Measurements from ENCODE around the gene MAZ.
"Not testable (repeated sequence)": the region's sequence is repeated elsewhere in the genome, so short reads cannot be mapped to it uniquely, and the experiment has no call there.

The MAZ gene

DNA sequence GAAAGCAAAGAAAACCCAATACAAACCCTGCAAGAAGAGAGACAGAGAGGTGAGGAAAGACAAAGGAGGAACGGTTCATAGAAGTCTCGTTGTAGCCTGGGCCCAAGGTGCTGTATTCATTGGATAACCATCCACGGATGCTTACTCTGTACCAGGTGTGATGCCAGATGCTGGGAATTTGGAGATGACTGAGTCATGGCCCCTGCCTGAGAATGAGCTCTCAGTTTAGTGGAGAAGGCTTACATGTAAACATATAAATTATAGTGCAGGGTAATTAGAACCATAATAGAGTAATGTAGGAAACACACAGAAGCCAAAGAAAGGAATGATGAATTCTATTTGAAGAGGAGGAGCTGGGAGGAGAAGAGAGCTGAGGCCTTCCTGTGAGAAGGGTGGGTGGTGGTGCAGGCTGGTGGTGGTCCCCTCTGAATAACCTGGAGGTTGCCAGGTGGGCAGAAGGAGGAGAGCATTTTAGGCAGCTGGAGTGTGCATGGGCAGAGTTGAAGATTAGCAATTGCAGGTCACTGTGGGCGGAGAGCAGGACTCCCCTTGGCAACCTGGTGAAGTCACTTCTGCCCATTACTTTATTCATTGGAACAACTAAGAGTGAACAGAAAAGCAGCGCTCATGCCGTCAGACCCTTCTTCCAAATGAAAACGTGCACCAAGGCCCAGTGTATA lies 35.9 kb upstream of the MAZ start:
- no peaks in the 10 kb centered on the region for H3K9me3 Mint-ChIP-seq
- H3K4me1 Mint-ChIP-seq: peaks cover 7% of the 10 kb centered on the region
- peaks cover 30% of the 10 kb centered on the region for H3K27me3 Mint-ChIP-seq (ENCODE audit: low read depth, poor library complexity)
- H3K4me3 Mint-ChIP-seq: no peak overlapping the region
- DNase-seq: no peak
- no peak overlapping the region for H3K27ac Mint-ChIP-seq
- TF ChIP-seq, protein P1, sequence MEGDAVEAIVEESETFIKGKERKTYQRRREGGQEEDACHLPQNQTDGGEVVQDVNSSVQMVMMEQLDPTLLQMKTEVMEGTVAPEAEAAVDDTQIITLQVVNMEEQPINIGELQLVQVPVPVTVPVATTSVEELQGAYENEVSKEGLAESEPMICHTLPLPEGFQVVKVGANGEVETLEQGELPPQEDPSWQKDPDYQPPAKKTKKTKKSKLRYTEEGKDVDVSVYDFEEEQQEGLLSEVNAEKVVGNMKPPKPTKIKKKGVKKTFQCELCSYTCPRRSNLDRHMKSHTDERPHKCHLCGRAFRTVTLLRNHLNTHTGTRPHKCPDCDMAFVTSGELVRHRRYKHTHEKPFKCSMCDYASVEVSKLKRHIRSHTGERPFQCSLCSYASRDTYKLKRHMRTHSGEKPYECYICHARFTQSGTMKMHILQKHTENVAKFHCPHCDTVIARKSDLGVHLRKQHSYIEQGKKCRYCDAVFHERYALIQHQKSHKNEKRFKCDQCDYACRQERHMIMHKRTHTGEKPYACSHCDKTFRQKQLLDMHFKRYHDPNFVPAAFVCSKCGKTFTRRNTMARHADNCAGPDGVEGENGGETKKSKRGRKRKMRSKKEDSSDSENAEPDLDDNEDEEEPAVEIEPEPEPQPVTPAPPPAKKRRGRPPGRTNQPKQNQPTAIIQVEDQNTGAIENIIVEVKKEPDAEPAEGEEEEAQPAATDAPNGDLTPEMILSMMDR (IDR thresholded peaks at IDR 0.05): no peak
- H3K36me3 Mint-ChIP-seq (ENCODE audit: low read depth): no peaks in the 10 kb centered on the region

DNA sequence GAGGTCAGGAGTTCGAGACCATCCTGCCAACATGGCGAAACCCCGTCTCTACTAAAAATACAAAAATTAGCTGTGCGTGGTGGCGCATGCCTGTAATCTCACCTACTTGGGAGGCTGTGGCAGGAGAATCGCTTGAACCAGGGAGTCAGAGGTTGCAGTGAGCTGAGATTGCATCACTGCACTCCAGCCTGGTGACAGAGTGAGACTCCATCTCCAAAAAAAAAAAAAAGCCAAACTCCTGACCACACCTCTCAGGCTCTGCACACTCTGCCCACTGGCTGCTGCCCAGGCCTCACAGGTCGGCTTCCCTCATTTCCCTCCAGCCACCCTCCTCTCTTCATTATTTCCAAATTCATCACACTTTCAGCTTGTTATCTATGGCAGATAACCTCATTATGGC lies 34.0 kb upstream of the MAZ start:
- not testable (repeated sequence) for H3K4me3 Mint-ChIP-seq; H3K9me3 Mint-ChIP-seq; H3K4me1 Mint-ChIP-seq; H3K36me3 Mint-ChIP-seq (ENCODE audit: low read depth); H3K27ac Mint-ChIP-seq; DNase-seq
- H3K27me3 Mint-ChIP-seq (ENCODE audit: low read depth, poor library complexity): peaks cover 26% of the 10 kb centered on the region

DNA sequence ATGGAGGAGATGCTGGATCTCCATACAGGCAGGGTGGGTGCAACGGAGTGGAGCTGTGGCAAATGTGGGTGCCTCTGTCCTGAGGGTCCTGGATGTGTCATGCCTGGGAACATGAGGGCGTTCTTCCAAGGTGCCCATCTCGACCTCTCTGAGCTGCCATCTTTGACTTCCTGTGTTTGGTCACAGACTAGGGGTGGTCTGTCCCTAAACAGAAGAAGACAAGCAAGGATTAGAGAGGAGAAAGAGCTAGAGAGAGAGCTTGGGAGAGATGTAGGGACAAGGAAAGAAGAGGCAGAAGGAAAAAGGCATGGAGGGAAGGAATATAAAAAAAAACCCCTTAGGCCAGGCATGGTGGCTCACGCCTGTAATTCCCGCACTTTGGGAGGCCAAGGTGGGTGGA lies 31.6 kb upstream of the MAZ start:
- no peak for DNase-seq
- Mint-ChIP-seq H3K9me3 (no peaks in the 10 kb centered on the region), H3K27me3 (ENCODE audit: low read depth, poor library complexity) (peaks cover 40% of the 10 kb centered on the region), H3K4me3 (no peak overlapping the region), H3K36me3 (ENCODE audit: low read depth) (no peaks in the 10 kb centered on the region), H3K27ac (no peak overlapping the region), H3K4me1 (peaks cover 4% of the 10 kb centered on the region)
- TF ChIP-seq, protein P1 (IDR thresholded peaks at IDR 0.05): no peak

DNA sequence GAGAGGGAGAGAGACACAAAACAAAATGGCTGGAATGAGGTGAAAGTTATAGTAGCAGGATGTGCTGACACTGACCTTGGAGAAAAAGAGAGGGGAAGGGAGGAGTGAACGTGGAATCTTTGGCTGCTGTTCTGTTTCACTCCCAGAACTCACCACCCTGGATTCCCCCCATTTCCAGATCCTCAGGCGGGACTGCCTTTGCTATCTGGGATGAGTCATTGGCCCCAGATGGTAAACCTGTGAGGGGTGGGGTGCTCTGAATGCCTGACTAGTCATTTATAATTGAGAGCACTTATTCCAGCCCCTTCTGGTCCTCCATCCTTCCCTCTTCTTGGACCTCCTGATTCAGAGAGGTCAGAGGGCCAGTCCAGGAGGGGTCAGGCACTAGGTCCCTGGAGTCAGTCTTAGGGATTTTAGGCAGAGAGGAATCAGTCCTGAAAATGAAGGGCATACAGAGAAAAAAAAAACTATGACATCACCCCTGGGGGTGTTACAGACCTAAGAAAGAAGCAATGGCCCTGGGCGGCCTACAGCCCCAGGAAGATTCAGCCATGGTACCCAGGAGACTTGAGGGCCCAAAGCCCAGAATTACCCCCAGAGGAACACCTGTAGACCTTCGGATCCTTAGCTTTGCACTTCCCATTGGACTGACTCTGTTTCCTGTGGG lies 30.5 kb upstream of the MAZ start:
- TF ChIP-seq, protein P1 (IDR thresholded peaks at IDR 0.05): no peak
- Mint-ChIP-seq H3K4me3 (no peak overlapping the region), H3K36me3 (ENCODE audit: low read depth) (no peaks in the 10 kb centered on the region), H3K9me3 (no peaks in the 10 kb centered on the region), H3K27ac (no peak overlapping the region), H3K4me1 (peaks cover 4% of the 10 kb centered on the region), H3K27me3 (ENCODE audit: low read depth, poor library complexity) (peaks cover 51% of the 10 kb centered on the region)
- no peak for DNase-seq

DNA sequence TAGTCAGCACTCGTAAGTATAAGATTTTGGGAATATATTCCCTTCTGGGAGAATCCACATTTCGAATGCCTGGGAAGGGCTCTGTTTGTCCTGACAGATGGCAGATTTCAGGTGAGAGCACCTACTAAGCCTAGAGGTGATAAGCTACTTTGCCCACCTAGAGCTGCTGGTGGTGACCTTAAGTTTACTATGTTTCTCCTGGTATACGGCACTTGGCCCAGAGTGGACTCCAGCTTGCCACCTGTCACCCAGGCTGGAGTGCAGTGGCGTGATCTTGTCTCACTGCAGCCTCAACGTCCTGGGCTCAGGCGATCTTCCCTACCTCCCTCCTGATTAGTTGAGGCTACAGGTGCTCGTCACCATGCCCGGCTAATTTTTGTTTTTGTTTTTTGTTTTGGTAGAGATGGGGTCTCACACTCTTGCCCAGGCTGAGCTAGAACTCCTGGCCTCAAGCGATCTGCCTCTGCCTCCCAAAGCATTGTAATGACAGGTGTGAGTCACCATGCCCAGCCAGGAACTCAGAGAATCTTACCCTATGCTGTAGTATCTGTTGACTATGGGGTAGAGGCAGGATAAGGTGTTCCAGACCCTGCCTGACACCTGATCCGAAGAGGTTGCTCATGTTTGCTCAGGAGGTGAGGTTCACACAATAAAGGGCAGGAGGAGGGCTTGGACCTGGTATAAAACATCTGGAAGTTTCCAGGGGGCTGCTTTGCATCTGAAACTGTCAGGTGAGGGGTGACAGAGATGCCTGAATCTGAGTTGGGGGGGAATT lies 28.6 kb upstream of the MAZ start, which contains the start of gene ZG16:
ZG16 (plus strand) TSS at position 681 of the 775 bp plus-strand sequence. CDS start 1,011 bp downstream, outside the sequence.
- Mint-ChIP-seq H3K36me3 (ENCODE audit: low read depth) (no peaks in the 10 kb centered on the region), H3K4me1 (no peaks in the 10 kb centered on the region), H3K27me3 (ENCODE audit: low read depth, poor library complexity) (peaks cover 63% of the 10 kb centered on the region), H3K9me3 (no peaks in the 10 kb centered on the region), H3K4me3 (no peak within 1 kb of the TSS), H3K27ac (no peak within 1 kb of the TSS)
- TF ChIP-seq, protein P1 (IDR thresholded peaks at IDR 0.05): no peak
- no peak for DNase-seq

DNA sequence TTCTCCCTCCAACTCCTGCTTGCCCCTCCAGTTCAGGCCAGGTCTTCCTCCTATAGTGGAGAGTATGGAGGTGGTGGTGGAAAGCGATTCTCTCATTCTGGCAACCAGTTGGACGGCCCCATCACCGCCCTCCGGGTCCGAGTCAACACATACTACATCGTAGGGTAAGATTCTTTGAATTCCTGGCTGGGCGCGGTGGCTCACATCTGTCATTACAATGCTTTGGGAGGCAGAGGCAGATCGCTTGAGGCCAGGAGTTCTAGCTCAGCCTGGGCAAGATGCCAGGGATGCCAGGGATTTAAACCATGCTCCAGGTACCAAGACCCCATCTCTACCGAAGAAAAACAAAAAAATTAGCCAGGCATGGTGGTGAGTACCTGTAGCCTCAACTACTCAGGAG lies 26.9 kb upstream of the MAZ start:
- no peak overlapping the region for H3K4me3 Mint-ChIP-seq
- H3K4me1 Mint-ChIP-seq: peaks cover 8% of the 10 kb centered on the region
- H3K36me3 Mint-ChIP-seq (ENCODE audit: low read depth): no peaks in the 10 kb centered on the region
- H3K27me3 Mint-ChIP-seq (ENCODE audit: low read depth, poor library complexity): peaks cover 59% of the 10 kb centered on the region
- peaks cover 12% of the 10 kb centered on the region for H3K9me3 Mint-ChIP-seq
- TF ChIP-seq, protein P1 (IDR thresholded peaks at IDR 0.05): no peak
- peak overlapping the region; percentile 15 for H3K27ac Mint-ChIP-seq
- DNase-seq: no peak

DNA sequence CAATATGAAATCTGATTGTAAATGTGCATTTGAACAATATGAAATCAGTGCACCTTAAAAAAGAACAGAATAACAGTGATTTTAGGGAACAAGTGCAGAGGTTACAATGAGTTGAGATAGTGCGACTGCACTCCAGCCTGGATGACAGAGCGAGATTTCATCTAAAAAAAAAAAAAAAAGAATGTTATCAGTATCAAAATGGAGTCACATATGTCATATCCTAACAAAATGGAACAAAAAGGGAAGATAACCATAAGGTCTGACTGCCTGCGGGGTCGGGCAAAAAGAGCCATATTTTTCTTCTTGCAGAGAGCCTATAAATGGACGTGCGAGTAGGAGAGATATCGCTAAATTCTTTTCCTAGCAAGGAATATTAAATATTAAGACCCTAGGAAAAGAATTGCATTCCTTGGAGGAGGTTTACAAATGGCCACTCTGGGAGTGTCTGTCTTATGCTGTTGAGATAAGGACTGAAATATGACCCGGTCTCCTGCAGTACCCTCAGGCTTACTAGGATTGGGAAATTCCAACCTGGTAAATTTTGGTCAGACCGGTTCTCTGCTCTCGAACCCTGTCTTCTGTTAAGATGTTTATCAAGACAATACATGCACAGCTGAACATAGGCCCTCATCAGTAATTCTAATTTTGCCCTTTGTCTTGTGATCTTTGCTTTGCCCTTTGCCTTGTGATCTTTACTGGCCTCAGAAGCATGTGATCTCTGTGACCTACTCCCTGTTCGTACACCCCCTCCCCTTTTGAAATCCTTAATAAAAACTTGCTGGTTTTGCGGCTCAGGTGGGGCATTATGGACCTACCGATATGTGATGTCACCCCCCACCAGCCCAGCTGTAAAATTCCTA lies 23.0 kb upstream of the MAZ start:
- Mint-ChIP-seq H3K27me3 (ENCODE audit: low read depth, poor library complexity) (peaks cover 55% of the 10 kb centered on the region), H3K4me1 (peaks cover 16% of the 10 kb centered on the region), H3K9me3 (peaks cover 16% of the 10 kb centered on the region)
- not testable (repeated sequence) for DNase-seq; H3K4me3 Mint-ChIP-seq; H3K36me3 Mint-ChIP-seq (ENCODE audit: low read depth); H3K27ac Mint-ChIP-seq

Measured in nephron progenitor cell (in vitro differentiated cells).